ENCODE measurements around the gene NFAM1.

The NFAM1 gene

DNA sequence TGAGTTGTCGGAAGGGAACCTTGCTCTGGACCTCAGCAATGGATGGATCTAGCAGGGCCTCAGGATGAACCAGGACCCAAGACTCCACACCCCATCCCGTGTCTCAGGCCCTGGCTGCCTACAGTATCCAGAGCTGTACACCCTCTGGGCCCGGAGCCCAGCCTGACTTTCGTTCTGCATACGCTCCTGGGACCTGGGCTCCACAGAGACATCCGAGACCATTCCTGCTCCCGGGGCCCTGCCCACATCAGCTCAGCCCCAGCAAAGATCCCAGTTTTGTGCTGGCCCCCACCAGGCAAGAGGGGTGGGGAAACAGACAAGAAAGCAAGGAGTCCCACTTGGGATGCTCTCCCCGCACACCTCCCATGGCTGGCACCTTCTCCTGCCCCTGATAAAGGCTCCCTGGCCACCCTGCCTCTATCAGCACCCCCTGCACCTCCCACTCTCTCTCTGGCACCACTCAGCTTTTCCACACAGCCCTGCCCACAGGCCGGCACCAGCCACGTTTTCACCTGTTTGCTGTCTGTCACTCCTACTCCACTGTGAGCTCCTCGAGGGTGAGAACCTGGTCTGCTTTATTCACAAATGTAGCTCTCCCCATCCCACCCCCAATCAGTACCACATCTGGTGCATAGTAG is 97.2 kb downstream of the NFAM1 start:
- no peak for DNase-seq (ENCODE audit: low spot score)

GRCh38 chr22:42333544-42333943 is 98.7 kb downstream of the NFAM1 start:
- no peak for DNase-seq (ENCODE audit: low spot score)

DNA sequence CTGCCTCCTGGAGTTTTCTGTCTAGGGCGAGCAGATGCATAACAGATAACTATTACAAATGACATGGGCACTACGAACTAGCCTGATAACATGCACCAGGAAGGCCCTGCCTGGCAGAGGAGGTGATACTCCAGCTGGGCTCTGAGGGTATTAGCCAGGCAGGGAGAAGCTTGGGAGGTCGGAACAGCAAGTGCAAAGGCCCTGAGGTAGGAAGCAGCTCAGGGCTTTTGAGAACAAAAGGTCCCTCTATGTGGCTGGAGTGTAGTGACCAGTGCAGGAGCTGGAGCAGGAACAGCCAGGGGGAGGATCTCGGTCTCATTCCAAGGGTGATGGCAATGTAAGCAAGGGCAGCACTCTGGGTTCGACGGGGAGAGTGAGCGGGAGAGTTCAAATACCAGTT is 100.1 kb downstream of the NFAM1 start:
- DNase-seq (ENCODE audit: low spot score) = no peak

- DNase-seq (ENCODE audit: low spot score) = no peak
Observed at GRCh38 chr22:42331014-42331413, 101.2 kb downstream of the NFAM1 start.

Data from putamen (tissue), 1 donor.